Stimulated activated CD4-positive, alpha-beta T cell treated with anti-CD3 and anti-CD28 coated beads, Interleukin-15, amount 100 ng/mL, for 1 hour (primary cell): ENCODE measurements around the gene ZP3.
"Not testable (repeated sequence)": the region's sequence is repeated elsewhere in the genome, so short reads cannot be mapped to it uniquely, and the experiment has no call there.

ENCODE experiments used
- DNase-seq, 2 donors: peaks; one replicate each; pipeline ENCODE4 v3.0.0-alpha.2; 2020; ENCODE audit warnings: low read depth in 1 of 2, low spot score in 1 of 2

Gene ZP3

GRCh38 chr7:76440404-76440803, 15.7 kb downstream of the ZP3 start:
- DNase-seq: not testable (repeated sequence)

DNA sequence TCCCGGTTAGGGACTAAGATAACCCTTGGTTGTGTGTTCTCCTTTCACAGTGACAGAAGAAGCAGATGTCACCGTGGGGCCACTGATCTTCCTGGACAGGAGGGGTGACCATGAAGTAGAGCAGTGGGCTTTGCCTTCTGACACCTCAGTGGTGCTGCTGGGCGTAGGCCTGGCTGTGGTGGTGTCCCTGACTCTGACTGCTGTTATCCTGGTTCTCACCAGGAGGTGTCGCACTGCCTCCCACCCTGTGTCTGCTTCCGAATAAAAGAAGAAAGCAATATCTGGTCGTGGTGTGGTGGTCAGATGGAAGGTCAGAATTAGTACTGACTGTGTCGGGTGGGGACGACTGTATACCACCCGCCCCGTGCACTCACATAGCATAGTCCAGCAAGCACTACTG, 17.0 kb downstream of the ZP3 start:
- not testable (repeated sequence) for DNase-seq

DNA sequence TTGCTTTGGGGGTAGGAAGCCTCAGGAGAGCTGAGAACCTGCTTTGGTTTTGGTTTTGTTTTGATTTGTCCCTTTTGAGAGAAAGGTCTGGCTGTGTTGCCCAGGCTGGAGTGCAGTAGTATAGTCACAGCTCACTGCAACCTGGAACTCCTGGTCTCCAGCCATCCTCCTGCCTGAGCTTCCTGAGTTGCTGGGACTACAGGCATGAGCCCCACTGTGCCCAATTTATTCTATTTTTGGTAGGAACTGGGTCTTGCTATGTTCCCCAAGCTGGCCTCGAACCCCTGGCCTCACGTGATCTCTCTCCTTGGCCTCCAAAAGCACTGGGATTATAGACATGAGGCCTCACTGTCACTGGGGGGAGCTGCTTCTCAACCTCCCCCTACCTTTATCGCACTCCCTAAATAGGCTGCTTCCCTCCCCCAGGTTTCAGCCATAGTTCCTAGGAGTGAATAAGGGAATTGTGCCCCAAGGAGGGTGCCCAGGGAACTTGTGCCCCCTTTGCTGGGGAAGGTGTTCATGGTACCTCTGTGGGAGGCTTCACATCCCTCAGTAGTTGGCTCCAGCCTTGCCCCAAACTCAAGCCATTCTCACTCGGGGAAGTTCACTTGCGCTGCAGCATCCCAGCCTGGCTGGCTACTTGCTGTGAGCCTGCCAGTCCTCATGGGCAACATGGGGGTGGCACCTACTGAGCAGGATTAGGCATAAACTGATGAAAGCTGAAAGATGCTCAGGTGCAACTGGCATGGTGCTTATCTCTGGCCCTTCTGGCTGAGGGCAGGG, 18.1 kb downstream of the ZP3 start:
- DNase-seq: not testable (repeated sequence)

DNA sequence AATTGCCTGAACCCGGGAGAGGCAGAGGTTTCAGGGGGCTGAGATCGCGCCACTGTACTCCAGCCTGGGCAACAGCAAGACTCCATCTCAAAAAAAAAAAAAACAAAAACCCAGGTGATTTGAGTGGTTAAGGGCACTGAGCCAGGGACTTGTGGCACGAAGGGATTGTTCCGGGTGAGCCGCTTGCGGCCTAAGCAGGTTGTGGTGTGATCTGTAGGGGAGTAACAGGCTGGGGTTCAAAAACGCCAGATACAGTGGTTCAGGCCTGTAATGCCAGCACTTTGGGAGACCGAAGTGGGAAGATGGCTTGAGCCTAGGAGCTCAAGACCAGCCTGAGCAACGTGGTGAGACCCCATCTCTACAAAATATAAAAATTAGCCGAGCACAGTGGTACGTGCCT, 19.1 kb downstream of the ZP3 start:
- not testable (repeated sequence) for DNase-seq

DNA sequence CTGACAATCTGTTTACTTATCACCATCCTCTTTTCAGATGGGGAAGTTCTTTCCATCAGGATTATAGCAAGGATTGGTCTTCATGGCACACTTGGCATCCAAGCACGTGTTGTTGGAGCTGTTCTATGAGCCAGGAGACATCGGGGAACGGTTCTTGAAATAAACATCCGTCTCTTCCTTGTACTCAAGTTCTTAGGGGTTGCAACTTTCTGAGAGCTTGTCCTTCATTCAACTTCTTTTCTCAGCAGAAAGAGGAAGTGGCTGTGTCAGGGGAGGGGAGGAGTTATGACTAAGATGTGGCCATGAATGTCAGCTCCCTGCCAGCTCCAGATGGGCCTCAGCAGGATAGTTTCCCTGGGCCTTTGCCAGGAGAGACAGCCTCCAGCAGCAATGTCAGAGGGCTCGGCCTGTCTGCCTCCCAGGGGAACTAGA, 20.8 kb downstream of the ZP3 start:
- not testable (repeated sequence) for DNase-seq

DNA sequence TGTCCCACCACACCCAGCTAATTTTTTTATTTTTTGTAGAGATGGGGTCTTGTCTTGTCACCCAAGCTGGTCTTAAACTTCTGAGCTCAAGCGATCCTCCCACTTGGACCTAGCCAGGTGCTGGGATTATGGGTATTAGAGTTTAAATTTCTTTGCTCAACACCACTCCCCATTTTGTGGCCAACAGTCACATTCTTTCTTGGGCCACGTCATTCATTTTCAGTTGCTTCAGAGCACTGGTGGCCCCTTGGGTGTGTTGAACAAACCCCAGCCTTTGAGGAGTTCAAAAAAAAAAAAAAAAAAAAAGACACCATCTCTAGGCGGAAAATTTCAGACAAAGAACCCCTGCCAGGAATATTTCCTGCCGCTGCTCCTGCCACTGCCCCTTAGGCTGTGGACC, 32.3 kb downstream of the ZP3 start:
- DNase-seq: not testable (repeated sequence)

DNA sequence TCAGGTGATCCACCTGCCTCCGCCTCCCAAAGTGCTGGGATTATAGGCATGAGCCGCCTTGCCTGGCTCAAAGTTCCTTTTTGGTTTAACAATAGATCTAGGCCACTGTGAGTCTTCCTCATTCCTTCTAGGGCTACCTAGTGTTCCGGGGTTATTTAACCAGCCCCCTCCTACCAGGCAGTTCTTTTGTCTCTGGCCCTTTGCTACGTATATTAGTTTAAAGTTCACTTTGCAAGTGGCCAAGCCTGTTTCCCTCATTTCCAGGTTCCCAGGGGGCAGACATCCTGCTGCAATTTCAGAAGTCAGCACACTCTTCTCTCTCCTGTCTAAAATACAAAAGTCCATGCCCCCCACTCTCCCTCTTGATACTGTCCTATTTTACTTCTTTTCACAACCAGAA, 33.8 kb downstream of the ZP3 start:
- DNase-seq: not testable (repeated sequence)

DNA sequence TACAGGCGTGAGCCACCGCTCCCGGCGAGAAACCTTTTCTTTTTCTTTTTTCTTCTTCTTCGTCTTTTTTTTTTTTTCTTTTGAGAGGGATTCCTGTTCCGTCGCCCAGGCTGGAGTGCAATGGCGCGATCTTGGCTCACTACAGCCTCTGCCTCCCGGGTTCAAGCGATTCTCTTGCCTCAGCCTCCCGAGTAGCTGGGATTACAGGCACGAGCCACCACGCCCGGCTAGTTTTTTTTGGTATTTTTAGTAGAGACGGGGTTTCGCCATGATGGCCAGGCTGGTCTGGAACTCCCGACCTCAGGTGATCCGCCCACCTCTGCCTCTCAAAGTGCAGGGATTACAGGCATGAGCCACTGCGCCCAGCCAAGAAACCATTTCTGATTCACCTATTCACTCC, 36.0 kb downstream of the ZP3 start:
- not testable (repeated sequence) for DNase-seq

DNA sequence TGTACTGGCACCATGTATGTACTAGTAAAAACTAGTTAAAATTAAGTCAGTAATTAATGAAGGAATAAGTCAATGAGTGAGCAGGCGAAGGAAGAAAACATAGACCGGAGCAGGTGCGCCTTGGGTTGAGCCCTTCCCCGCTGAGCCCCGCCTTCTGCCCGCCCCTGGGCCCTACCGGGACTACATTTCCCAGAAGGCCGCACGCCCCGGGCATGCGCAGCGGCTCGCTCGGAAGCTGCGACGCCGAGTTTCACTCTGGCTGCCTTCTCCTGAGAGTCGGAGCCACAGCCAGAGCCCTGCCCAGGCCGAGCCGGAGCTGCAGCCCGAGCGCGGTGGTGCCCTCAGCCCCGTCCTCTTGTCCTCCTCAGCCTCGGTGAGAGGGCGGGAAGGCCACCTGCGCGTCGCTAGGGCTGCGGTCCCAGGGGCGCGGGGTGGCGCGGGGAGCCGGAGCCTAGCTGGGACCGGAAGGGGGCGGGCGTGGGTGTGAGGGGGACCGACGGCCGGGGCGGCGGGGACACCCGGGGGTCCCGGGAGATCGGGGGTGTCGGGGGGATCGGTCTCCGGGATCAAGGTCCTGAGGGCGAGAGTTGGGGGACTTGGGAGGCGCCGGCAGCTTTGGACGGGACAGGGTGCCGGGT, 36.8 kb downstream of the ZP3 start, which contains the start of gene DTX2:
DTX2 (plus strand) TSS at position 246 of the 638 bp plus-strand sequence. CDS start 18,801 bp downstream, outside the sequence.
- peak in 1 of 2 donors; percentile 43 for DNase-seq

DNA sequence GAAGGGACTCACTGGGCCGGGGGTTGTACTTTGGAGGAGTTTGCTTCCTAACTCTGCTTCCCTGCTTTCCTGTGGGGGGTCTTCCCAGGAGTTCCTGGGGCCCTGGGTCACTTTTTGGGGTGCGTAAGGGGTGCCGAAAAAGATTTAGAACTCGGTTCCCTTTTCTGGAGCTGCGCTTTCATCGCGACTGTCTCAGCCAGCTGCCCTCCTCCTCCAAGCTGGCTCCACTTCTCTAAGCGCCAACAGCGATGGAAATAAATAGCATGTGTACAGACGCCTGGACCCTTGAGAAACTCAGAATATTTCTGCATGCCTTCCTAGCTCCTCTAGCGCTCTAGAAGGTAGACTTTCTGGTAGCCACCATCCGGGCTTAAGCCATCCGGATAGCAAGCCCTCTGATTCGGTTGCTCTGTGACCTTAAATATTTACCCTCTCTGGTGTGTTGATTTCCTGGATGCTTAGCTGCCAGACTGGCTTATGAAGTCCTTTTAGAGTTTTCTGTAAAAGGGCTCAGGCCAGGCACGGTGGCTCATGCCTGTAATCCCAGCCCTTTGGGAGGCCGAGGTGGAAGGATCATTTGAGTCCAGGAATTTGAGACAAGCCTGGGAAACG, 37.6 kb downstream of the ZP3 start:
- not testable (repeated sequence) for DNase-seq

GRCh38 chr7:76464959-76465358, 40.2 kb downstream of the ZP3 start:
- not testable (repeated sequence) for DNase-seq

DNA sequence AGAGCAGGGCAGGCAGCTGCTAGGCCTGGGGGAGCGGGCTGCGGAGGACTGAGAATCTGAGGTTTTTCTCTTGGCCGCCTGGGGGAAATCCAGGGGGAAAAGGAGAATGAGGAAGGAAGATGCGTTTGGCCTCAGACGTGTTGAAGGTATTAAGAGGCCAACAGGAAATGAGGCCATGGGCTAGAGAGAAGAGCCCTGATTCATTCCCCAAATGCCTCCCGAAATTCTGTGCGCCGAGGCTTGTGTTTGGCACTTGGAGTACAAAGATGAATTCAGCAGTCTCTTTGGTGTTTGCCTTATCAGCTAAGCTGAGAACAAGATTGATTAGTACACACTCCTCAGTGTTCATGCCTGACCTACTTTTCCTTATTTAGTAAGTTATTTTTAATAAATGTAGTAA, 41.2 kb downstream of the ZP3 start:
- DNase-seq: not testable (repeated sequence)

- not testable (repeated sequence) for DNase-seq
Observed at GRCh38 chr7:76467743-76468404, 43.1 kb downstream of the ZP3 start.

GRCh38 chr7:76471556-76472221, 46.9 kb downstream of the ZP3 start:
- not testable (repeated sequence) for DNase-seq

DNA sequence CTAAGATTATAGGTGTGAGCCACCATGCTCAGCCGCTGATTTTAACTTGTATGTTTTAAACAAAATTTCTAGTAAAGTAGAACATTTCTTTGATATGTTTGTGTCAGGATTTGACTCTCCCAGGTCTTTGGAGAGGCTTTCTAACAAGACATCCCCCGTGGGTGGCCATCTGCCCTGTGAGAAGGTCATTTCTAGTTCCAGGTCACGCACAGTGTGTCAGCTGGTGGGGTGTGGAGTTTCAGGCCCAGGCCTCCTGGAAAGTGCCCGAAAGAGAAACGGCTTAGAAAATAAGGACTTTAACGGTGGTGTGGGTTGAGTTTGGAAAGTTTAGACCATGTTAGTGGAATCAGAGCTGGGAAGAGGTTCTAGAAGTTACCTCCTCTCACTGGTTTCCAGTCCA, 48.3 kb downstream of the ZP3 start:
- DNase-seq: not testable (repeated sequence)

GRCh38 chr7:76476280-76476679, 51.5 kb downstream of the ZP3 start:
- not testable (repeated sequence) for DNase-seq

DNA sequence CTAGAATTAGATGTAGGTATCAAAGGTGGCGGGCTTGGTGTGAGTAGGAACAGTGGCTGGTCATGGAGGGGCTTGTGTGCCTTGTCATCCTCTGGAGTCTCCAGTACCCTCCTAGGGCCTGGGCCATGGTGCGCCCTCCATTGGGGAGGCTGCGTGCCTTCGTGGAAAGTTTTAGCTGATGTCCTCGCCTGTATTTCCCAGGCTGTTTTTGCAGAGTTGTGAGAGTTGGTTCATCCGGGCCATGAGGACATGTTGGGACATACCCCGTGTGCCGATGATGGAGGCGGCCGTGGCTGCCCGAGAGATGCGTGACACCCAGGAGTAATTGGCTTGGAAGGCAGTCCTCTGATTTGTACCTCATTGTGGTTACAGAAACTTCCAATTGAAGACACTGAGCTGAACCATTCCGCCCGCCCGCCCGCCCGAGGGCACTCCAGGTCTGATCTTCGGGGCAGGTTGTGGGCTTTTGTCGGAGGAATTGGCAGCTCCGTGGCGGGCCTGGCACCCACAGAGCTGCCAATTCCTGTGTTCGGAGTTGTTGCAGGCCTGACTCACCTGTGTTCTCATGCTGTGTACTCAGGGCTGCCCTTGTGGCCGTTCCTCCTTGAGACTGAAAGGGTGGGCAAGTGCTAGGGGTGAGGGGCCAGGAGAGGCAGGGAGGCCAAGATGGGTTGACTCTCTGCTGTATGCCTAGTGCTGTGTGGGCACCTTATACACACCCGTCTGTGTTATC, 52.2 kb downstream of the ZP3 start:
- DNase-seq: not testable (repeated sequence)

- not testable (repeated sequence) for DNase-seq
Observed at GRCh38 chr7:76479628-76480027, 54.9 kb downstream of the ZP3 start.

DNA sequence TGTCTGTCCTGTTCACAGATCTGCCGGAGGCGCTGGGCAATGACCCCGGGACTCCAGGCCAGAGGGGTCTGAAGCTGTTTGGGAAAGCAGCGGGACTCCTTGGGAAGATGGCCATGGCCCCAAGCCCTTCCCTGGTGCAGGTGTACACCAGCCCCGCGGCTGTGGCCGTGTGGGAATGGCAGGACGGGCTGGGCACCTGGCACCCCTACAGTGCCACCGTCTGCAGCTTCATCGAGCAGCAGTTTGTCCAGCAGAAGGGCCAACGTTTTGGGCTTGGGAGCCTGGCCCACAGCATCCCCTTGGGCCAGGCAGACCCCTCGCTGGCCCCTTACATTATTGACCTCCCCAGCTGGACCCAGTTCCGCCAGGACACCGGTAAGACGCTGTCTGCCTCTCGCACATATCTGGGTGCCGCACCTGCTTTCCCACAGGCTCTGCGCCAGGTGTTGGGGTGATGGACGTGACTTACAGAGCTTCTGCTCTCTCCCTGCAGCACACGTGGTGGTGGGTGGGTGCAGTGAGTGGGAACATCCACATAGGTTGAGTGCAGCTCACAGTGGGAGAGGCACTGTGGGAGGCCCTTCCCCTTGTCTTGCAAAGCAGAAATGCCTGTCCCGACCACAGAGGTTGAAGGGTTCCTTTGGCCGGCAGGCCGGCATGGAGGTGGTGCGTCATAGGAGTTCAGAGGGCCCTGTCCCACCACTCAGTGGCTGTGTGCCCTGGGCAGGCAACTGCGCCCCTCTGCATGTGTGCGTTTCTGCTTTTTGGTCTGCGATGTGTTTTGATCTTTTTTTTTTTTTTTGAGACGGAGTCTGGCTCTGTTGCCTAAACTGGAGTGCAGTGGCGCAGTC, 55.9 kb downstream of the ZP3 start:
- not testable (repeated sequence) for DNase-seq
